Eye (tissue), 1 donor: ENCODE measurements around the gene TEX261.
"Not testable (repeated sequence)": the region's sequence is repeated elsewhere in the genome, so short reads cannot be mapped to it uniquely, and the experiment has no call there.

Experiments
- DNase-seq: peaks from one replicate; pipeline ENCODE4 v3.0.0-alpha.2; 2015

Gene TEX261

GRCh38 chr2:70994699-70995425 is at the start of gene TEX261:
TSS of gene TEX261 (minus strand) at chr2:70994873. CDS start at chr2:70994757, 116 bp downstream.
- peak; percentile 95 for DNase-seq

- DNase-seq: no peak
Measured at GRCh38 chr2:71043531-71044407, 49.1 kb upstream of the TEX261 start.

- no peak for DNase-seq
Measured at GRCh38 chr2:71042287-71042686, 47.6 kb upstream of the TEX261 start.

- DNase-seq: not testable (repeated sequence)
Measured at GRCh38 chr2:71036296-71036695, 41.6 kb upstream of the TEX261 start.

- DNase-seq: not testable (repeated sequence)
Measured at GRCh38 chr2:71023553-71024243, 29.0 kb upstream of the TEX261 start.

GRCh38 chr2:71021394-71021793 is 26.7 kb upstream of the TEX261 start:
- not testable (repeated sequence) for DNase-seq

GRCh38 chr2:71019989-71020388 is 25.3 kb upstream of the TEX261 start:
- not testable (repeated sequence) for DNase-seq

GRCh38 chr2:71018625-71019024 is 24.0 kb upstream of the TEX261 start:
- no peak for DNase-seq

- DNase-seq: not testable (repeated sequence)
Measured at GRCh38 chr2:71011786-71012185, 17.1 kb upstream of the TEX261 start.

- DNase-seq: peak; percentile 98
Measured at GRCh38 chr2:71008342-71008741, 13.7 kb upstream of the TEX261 start.

GRCh38 chr2:71006955-71007799 is 12.5 kb upstream of the TEX261 start:
- DNase-seq: peak; percentile 58

- DNase-seq: peak; percentile 56
Measured at GRCh38 chr2:71006323-71006722, 11.7 kb upstream of the TEX261 start.

GRCh38 chr2:71005271-71006202 is 10.9 kb upstream of the TEX261 start:
- DNase-seq: no peak

- DNase-seq: no peak
Measured at GRCh38 chr2:71004857-71005256, 10.2 kb upstream of the TEX261 start.

- no peak for DNase-seq
Measured at GRCh38 chr2:71003966-71004755, 9.5 kb upstream of the TEX261 start.

- DNase-seq: no peak
Measured at GRCh38 chr2:71003396-71003795, 8.7 kb upstream of the TEX261 start.

- DNase-seq: peak; percentile 92
Measured at GRCh38 chr2:71001981-71002570, 7.4 kb upstream of the TEX261 start.

- DNase-seq: no peak
Measured at GRCh38 chr2:71001592-71001927, 6.9 kb upstream of the TEX261 start.

GRCh38 chr2:71000780-71001591 is 6.3 kb upstream of the TEX261 start:
- DNase-seq: peak; percentile 81
